ENCODE measurements around the gene HOXB6.

HOXB6 gene

GRCh38 chr17:48604770-48605329, at the start of gene HOXB6:
Gene HOXB6 (minus strand): TSS chr17:48604986. CDS start chr17:48598150, 6,836 bp downstream.
- no peak for DNase-seq

GRCh38 chr17:48649741-48650140, 45.0 kb upstream of the HOXB6 start:
- DNase-seq: no peak

- no peak for DNase-seq
These were observed 43.1 kb upstream of the HOXB6 start for GRCh38 chr17:48647963-48648245.

- no peak for DNase-seq
These were observed 42.5 kb upstream of the HOXB6 start for GRCh38 chr17:48647103-48647962.

GRCh38 chr17:48646183-48647102, 41.7 kb upstream of the HOXB6 start:
- DNase-seq: peak in 2 of 6 experiments; percentile 9 to 18

- no peak for DNase-seq
These were observed 40.9 kb upstream of the HOXB6 start for GRCh38 chr17:48645639-48646182.

GRCh38 chr17:48644910-48645557, 40.2 kb upstream of the HOXB6 start:
- no peak for DNase-seq

GRCh38 chr17:48644159-48644558, 39.4 kb upstream of the HOXB6 start:
- DNase-seq: no peak

- DNase-seq: no peak
These were observed 38.9 kb upstream of the HOXB6 start for GRCh38 chr17:48643697-48644012.

- no peak for DNase-seq
These were observed 38.3 kb upstream of the HOXB6 start for GRCh38 chr17:48642843-48643696.

GRCh38 chr17:48642059-48642842, 37.5 kb upstream of the HOXB6 start:
- no peak for DNase-seq

- no peak for DNase-seq
These were observed 36.8 kb upstream of the HOXB6 start for GRCh38 chr17:48641541-48642058.

- DNase-seq: no peak
These were observed 36.0 kb upstream of the HOXB6 start for GRCh38 chr17:48640858-48641180.

- no peak for DNase-seq
These were observed 35.4 kb upstream of the HOXB6 start for GRCh38 chr17:48639982-48640857.

GRCh38 chr17:48639136-48639535, 34.4 kb upstream of the HOXB6 start:
- DNase-seq: no peak

- no peak for DNase-seq
These were observed 32.8 kb upstream of the HOXB6 start for GRCh38 chr17:48637323-48638260.

GRCh38 chr17:48636177-48637018, 31.6 kb upstream of the HOXB6 start:
- peak in 5 of 6 experiments; percentile 22 to 50 (median 39) for DNase-seq

Measured in stimulated activated naive CD4-positive, alpha-beta T cell (primary cell).